Ovary (tissue), 3 donors: Measurements from ENCODE around the gene NRXN3.

Experiments
- CTCF ChIP-seq, 3 donors: fragments of 450-650 bp in 2 of 3; fragments of 200-600 bp in 1 of 3; IDR thresholded peaks; one replicate each; pipeline versions ENCODE4 v1.5.1 to v1.8.0; 2016 to 2022; ENCODE audit warnings: antibody characterized with exemption in 3 of 3, mild to moderate bottlenecking in 1 of 3
- EP300 ChIP-seq: sonication (generic); formaldehyde crosslinking; IDR thresholded peaks from one replicate; pipeline ENCODE4 v1.6.1; 2017; ENCODE audit warnings: antibody characterized with exemption
- donor health status: DM: no; HTN: no; CAD: no.

- TF ChIP-seq CTCF (IDR thresholded peaks at IDR 0.05) (no peak), EP300 (no peak)
Observed at GRCh38 chr14:78637489-78637888, 467.3 kb downstream of the NRXN3 start.
